ENCODE measurements around the gene CKAP5. TPM values are rescaled to one million over a fixed set of nuclear protein-coding genes. Genes with fewer than 3 reads are reported as not detected.

Gene CKAP5
- total RNA-seq, 1 experiment from 2014 or later, result 166 TPM

GRCh38 chr11:46700241-46701077 is 145.6 kb downstream of the CKAP5 start, which contains the start of the genes ARHGAP1 and ZNF408 (continued):
- TF ChIP-seq REST (IDR thresholded peaks at IDR 0.05; ENCODE audit: low read depth), result no peak
- TF ChIP-seq TCF7L2 (IDR thresholded peaks at IDR 0.05; ENCODE audit: borderline replicate concordance, extremely low read depth, insufficient read depth, insufficient read length), result peak; percentile 16
- peak; percentile 34 for TF ChIP-seq POLR2A (IDR thresholded peaks at IDR 0.05; ENCODE audit: borderline replicate concordance, extremely low read depth, insufficient read depth, insufficient read length)
- TF ChIP-seq ZNF274 (IDR thresholded peaks at IDR 0.05; ENCODE audit: low read depth, low read length), result no peak

- POLR2A ChIA-PET, result interaction anchor here (0.6 kb wide), 1 partner anchor 1245 kb away, joined by 4 read pairs; no protein-coding TSS in a partner anchor
- H3K27me3 ChIP-seq (ENCODE audit: insufficient read depth, low read length), result no peaks in the 10 kb centered on the region
- peak overlapping the region; percentile 0; the same call in 1 of the 2 replicates for H3K4me2 ChIP-seq (ENCODE audit: low read length)
- H3K9me2 ChIP-seq (ENCODE audit: insufficient read depth), result no peaks in the 10 kb centered on the region
- H3K79me2 ChIP-seq (ENCODE audit: insufficient read depth, low read length), result peaks cover 36% of the 10 kb centered on the region
- H3K27ac ChIP-seq (ENCODE audit: low read depth, low read length), result no peak overlapping the region
- CTCF ChIA-PET, result no interaction called here
- ATAC-seq, result no peak
- H4K20me1 ChIP-seq (ENCODE audit: insufficient read depth), result no peaks in the 10 kb centered on the region
- H3K4me3 ChIP-seq (replicated peaks in 1 of 2; ENCODE audit: low read depth in 1 of 2, low read length in 2 of 2), result no peak overlapping the region
- no peak overlapping the region for H2AFZ ChIP-seq (ENCODE audit: low read depth, low read length, poor library complexity, severe bottlenecking)
- RAD21 ChIA-PET (ENCODE audit: low non-redundant PET in 1 of 2, low total read pairs in 2 of 2, uncharacterized antibody in 2 of 2, unreplicated experiment in 2 of 2), result no interaction called here
- TF ChIP-seq REST (IDR thresholded peaks at IDR 0.05; ENCODE audit: low read depth), result no peak
- TF ChIP-seq TCF7L2 (IDR thresholded peaks at IDR 0.05; ENCODE audit: borderline replicate concordance, extremely low read depth, insufficient read depth, insufficient read length), result no peak
- intact Hi-C loops (cut with micrococcal nuclease), result no loop called here
- no peak for DNase-seq (ENCODE audit: low read depth, low spot score)
- H3K4me1 ChIP-seq (ENCODE audit: control insufficient read depth in 1 of 2, insufficient read depth in 2 of 2, low read length in 2 of 2), result peaks cover 2 to 23% of the 10 kb centered on the region in 2 experiments; a peak in 2 of 4 replicates
- BruUV-seq (replicated peaks), result no TSS peak
- no peaks in the 10 kb centered on the region for H3K9me3 ChIP-seq (ENCODE audit: control insufficient read depth in 1 of 2, insufficient read depth in 1 of 2, low read depth in 1 of 2, low read length in 2 of 2)
- H3K9ac ChIP-seq (ENCODE audit: low read length), result no peak overlapping the region
- H3K36me3 ChIP-seq (ENCODE audit: control insufficient read depth in 1 of 2, insufficient read depth in 2 of 2, low read length in 2 of 2), result peaks cover 6 to 16% of the 10 kb centered on the region in 2 experiments
Measured at GRCh38 chr11:46698597-46698996, 147.5 kb downstream of the CKAP5 start.
